Central memory CD8-positive, alpha-beta T cell (primary cell): Measurements from ENCODE around the gene UGP2.
"Not testable (repeated sequence)": the region's sequence is repeated elsewhere in the genome, so short reads cannot be mapped to it uniquely, and the experiment has no call there.

Experiments
- ATAC-seq: fragments of 150-1000 bp; cut with Tn5 transposase; replicated peaks from 2 replicates; pipeline ENCODE4 v1.10.0; 2022; ENCODE audit warnings: mild to moderate bottlenecking, moderate FRiP score, moderate number of reproducible peaks; ENCODE audit not compliant: poor library complexity, severe bottlenecking; ENCODE audit errors: extremely low read depth
- DNase-seq, 2 donors: peaks; one replicate each; pipeline ENCODE4 v3.0.0; 2021; ENCODE audit warnings: low spot score in 2 of 2
- H3K27ac Mint-ChIP-seq: one replicate; pipeline ENCODE4 v1.8.0; 2022; ENCODE audit warnings: low read depth, mild to moderate bottlenecking, moderate library complexity, mixed read lengths
- H3K27me3 Mint-ChIP-seq: one replicate; pipeline ENCODE4 v1.8.0; 2022; ENCODE audit warnings: mixed read lengths
- H3K36me3 Mint-ChIP-seq: one replicate; pipeline ENCODE4 v1.8.0; 2022; ENCODE audit warnings: mild to moderate bottlenecking, moderate library complexity, mixed read lengths; ENCODE audit not compliant: insufficient read depth
- H3K4me1 Mint-ChIP-seq: one replicate; pipeline ENCODE4 v1.8.0; 2022; ENCODE audit warnings: mixed read lengths
- H3K4me3 Mint-ChIP-seq: one replicate; pipeline ENCODE4 v1.8.0; 2022; ENCODE audit warnings: mild to moderate bottlenecking, moderate library complexity, mixed read lengths
- H3K9me3 Mint-ChIP-seq: one replicate; pipeline ENCODE4 v1.8.0; 2022; ENCODE audit warnings: mixed read lengths

Gene UGP2

GRCh38 chr2:63841254-63842022, at the start of gene UGP2:
UGP2 (plus strand) TSS chr2:63841896; CDS start chr2:63842186, 290 bp downstream.
- H3K4me1 Mint-ChIP-seq: peaks cover 50% of the 10 kb centered on the region
- DNase-seq: peak; percentile 60 to 62
- peak; percentile 64 for ATAC-seq
- H3K36me3 Mint-ChIP-seq: peaks cover 24% of the 10 kb centered on the region
- peak within 1 kb of the TSS; percentile 90 for H3K27ac Mint-ChIP-seq
- peak within 1 kb of the TSS; percentile 97 for H3K4me3 Mint-ChIP-seq
- no peaks in the 10 kb centered on the region for H3K9me3 Mint-ChIP-seq
- H3K27me3 Mint-ChIP-seq: no peaks in the 10 kb centered on the region

DNA sequence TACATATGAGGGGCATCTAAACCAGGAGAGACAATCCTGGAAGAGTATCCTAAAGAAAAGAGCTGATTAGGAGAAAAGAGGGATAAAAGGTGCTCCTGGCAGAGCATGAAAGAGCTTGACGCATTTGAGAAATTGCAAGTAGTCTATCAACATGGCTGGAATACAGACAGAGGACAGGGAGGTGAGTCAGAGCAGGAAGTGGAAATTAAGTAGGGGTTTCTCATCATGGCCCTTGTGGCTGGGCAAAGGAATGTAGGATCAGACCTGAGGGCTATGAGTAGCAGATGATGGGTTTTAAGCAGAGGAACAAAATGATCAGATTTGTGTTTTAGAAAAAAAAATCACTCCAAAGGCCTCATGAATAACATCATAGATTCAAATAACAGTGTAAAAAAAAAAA, 49.2 kb upstream of the UGP2 start:
- Mint-ChIP-seq H3K9me3 (no peaks in the 10 kb centered on the region), H3K27me3 (peaks cover 19% of the 10 kb centered on the region), H3K4me1 (no peaks in the 10 kb centered on the region), H3K4me3 (no peak overlapping the region), H3K27ac (no peak overlapping the region), H3K36me3 (no peaks in the 10 kb centered on the region)
- no peak for DNase-seq
- no peak for ATAC-seq

GRCh38 chr2:63796366-63796765, 45.3 kb upstream of the UGP2 start:
- Mint-ChIP-seq H3K9me3 (peaks cover 3% of the 10 kb centered on the region), H3K27me3 (peaks cover 9% of the 10 kb centered on the region), H3K27ac (no peak overlapping the region), H3K4me3 (no peak overlapping the region), H3K4me1 (no peaks in the 10 kb centered on the region), H3K36me3 (peaks cover 2% of the 10 kb centered on the region)
- DNase-seq (no peak), ATAC-seq (no peak)

DNA sequence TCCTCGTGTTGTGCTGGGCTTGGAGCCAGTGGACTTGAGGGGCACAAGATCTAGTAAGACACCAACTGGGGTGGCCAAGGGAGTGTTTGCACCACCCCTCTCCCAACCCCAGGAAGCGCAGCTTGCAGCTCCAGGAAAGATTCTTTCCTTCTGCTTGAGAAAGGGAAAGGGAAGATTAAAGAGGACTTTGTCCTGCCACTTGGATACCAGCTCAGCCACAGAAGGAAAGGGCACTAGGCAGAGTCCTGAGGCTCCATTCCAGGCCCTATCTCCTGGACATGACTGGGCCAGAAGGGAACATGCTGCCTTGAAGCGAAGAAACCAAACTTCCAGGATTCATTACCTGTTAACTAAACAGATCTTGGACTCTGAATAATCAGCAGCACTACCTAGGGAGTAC, 44.9 kb upstream of the UGP2 start:
- H3K9me3 Mint-ChIP-seq: peaks cover 5% of the 10 kb centered on the region
- DNase-seq (no peak), ATAC-seq (no peak)
- peaks cover 2% of the 10 kb centered on the region for H3K36me3 Mint-ChIP-seq
- H3K27ac Mint-ChIP-seq: no peak overlapping the region
- H3K4me3 Mint-ChIP-seq: no peak overlapping the region
- peaks cover 9% of the 10 kb centered on the region for H3K27me3 Mint-ChIP-seq
- no peaks in the 10 kb centered on the region for H3K4me1 Mint-ChIP-seq

- H3K9me3 Mint-ChIP-seq: peaks cover 5% of the 10 kb centered on the region
- DNase-seq (no peak), ATAC-seq (no peak)
- peaks cover 2% of the 10 kb centered on the region for H3K36me3 Mint-ChIP-seq
- no peak overlapping the region for H3K27ac Mint-ChIP-seq
- H3K27me3 Mint-ChIP-seq: no peaks in the 10 kb centered on the region
- no peak overlapping the region for H3K4me3 Mint-ChIP-seq
- H3K4me1 Mint-ChIP-seq: no peaks in the 10 kb centered on the region
Measured at GRCh38 chr2:63801455-63801854, 40.2 kb upstream of the UGP2 start.

- Mint-ChIP-seq H3K4me1 (no peaks in the 10 kb centered on the region), H3K9me3 (peaks cover 5% of the 10 kb centered on the region), H3K36me3 (peaks cover 2% of the 10 kb centered on the region), H3K4me3 (no peak overlapping the region), H3K27me3 (no peaks in the 10 kb centered on the region), H3K27ac (no peak overlapping the region)
- ATAC-seq (no peak), DNase-seq (no peak)
Measured at GRCh38 chr2:63805412-63805811, 36.3 kb upstream of the UGP2 start.

GRCh38 chr2:63808036-63808435, 33.7 kb upstream of the UGP2 start:
- H3K27me3 Mint-ChIP-seq: not testable (repeated sequence)

GRCh38 chr2:63808911-63809310, 32.8 kb upstream of the UGP2 start:
- not testable (repeated sequence) for H3K27ac Mint-ChIP-seq, H3K36me3 Mint-ChIP-seq, H3K27me3 Mint-ChIP-seq, DNase-seq, H3K9me3 Mint-ChIP-seq, H3K4me1 Mint-ChIP-seq, ATAC-seq, H3K4me3 Mint-ChIP-seq

More at GRCh38 chr2:63808036-63808435, 33.7 kb upstream of the UGP2 start:
- not testable (repeated sequence) for DNase-seq, H3K27ac Mint-ChIP-seq, H3K9me3 Mint-ChIP-seq, H3K36me3 Mint-ChIP-seq, H3K4me1 Mint-ChIP-seq, H3K4me3 Mint-ChIP-seq, ATAC-seq

GRCh38 chr2:63811063-63811462, 30.6 kb upstream of the UGP2 start:
- H3K27me3 Mint-ChIP-seq: no peaks in the 10 kb centered on the region
- no peaks in the 10 kb centered on the region for H3K4me1 Mint-ChIP-seq
- no peaks in the 10 kb centered on the region for H3K9me3 Mint-ChIP-seq
- H3K27ac Mint-ChIP-seq: no peak overlapping the region
- ATAC-seq (no peak), DNase-seq (no peak)
- no peak overlapping the region for H3K4me3 Mint-ChIP-seq
- H3K36me3 Mint-ChIP-seq: no peaks in the 10 kb centered on the region

- not testable (repeated sequence) for H3K4me1 Mint-ChIP-seq, ATAC-seq, H3K36me3 Mint-ChIP-seq, H3K9me3 Mint-ChIP-seq, H3K4me3 Mint-ChIP-seq, H3K27ac Mint-ChIP-seq, H3K27me3 Mint-ChIP-seq, DNase-seq
Measured at GRCh38 chr2:63811870-63812269, 29.8 kb upstream of the UGP2 start.

DNA sequence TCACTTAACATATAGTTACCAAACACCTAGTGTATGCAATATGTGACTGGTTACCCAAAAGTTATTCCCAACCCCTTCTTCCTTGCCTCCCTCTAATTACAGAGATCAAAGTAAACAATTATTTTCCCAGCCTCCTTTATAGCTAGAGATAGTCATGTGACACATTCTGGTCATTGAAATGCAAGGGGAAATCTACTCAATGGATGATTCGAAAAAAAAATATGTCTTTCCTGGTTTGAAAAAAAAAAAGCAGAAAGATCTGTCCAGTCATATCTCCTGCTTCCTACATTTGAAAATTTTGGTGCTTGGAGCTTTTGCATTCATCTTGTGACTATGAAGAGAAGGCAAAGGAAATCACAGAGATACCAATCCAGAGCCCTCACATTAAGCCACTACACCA, 27.6 kb upstream of the UGP2 start:
- H3K27me3 Mint-ChIP-seq: no peaks in the 10 kb centered on the region

GRCh38 chr2:63817382-63817781, 24.3 kb upstream of the UGP2 start:
- DNase-seq (no peak), ATAC-seq (no peak)
- H3K36me3 Mint-ChIP-seq: no peaks in the 10 kb centered on the region
- H3K4me1 Mint-ChIP-seq: no peaks in the 10 kb centered on the region
- no peaks in the 10 kb centered on the region for H3K27me3 Mint-ChIP-seq
- H3K9me3 Mint-ChIP-seq: no peaks in the 10 kb centered on the region
- no peak overlapping the region for H3K4me3 Mint-ChIP-seq
- H3K27ac Mint-ChIP-seq: no peak overlapping the region

More for the DNA sequence above, 27.6 kb upstream of the UGP2 start:
- DNase-seq (no peak), ATAC-seq (no peak)
- Mint-ChIP-seq H3K36me3 (no peaks in the 10 kb centered on the region), H3K4me1 (no peaks in the 10 kb centered on the region), H3K9me3 (no peaks in the 10 kb centered on the region), H3K27ac (no peak overlapping the region), H3K4me3 (no peak overlapping the region)

GRCh38 chr2:63818271-63818670, 23.4 kb upstream of the UGP2 start:
- no peak overlapping the region for H3K27ac Mint-ChIP-seq
- no peaks in the 10 kb centered on the region for H3K9me3 Mint-ChIP-seq
- H3K4me1 Mint-ChIP-seq: no peaks in the 10 kb centered on the region
- H3K4me3 Mint-ChIP-seq: no peak overlapping the region
- DNase-seq (no peak), ATAC-seq (no peak)
- H3K36me3 Mint-ChIP-seq: no peaks in the 10 kb centered on the region
- peaks cover 2% of the 10 kb centered on the region for H3K27me3 Mint-ChIP-seq
